Esophagus muscularis mucosa (tissue), 4 donors: ENCODE results near the gene PRKAG2. TPM values are rescaled to one million over a fixed set of nuclear protein-coding genes. Genes with fewer than 3 reads are reported as not detected.

Experiments used
- DNase-seq: peaks from one replicate; pipeline ENCODE4 v3.0.0-alpha.2; 2017; ENCODE audit errors: extremely low spot score
- H3K27ac ChIP-seq, 4 donors: fragments of 200-600 bp; sonication (generic); replicated peaks in 1 of 4; 1 replicate in 3 of 4; 2 replicates in 1 of 4; pipeline ENCODE4 v1.5.1; 2016 to 2019; ENCODE audit warnings: mild to moderate bottlenecking in 1 of 4
- H3K27me3 ChIP-seq, 4 donors: fragments of 200-600 bp; sonication (generic); one replicate each; pipeline versions ENCODE4 v1.5.1 to v1.6.0; 2016 to 2019
- H3K36me3 ChIP-seq, 4 donors: fragments of 200-600 bp; sonication (generic); one replicate each; pipeline ENCODE4 v1.5.1; 2016 to 2019
- H3K4me1 ChIP-seq, 4 donors: fragments of 200-600 bp; sonication (generic); one replicate each; pipeline ENCODE4 v1.5.1; 2016 to 2019
- H3K4me3 ChIP-seq, 4 donors: fragments of 200-600 bp; sonication (generic); 1 replicate in 2 of 4; 2 replicates in 2 of 4; pipeline ENCODE4 v1.5.1; 2016 to 2019; ENCODE audit warnings: mild to moderate bottlenecking in 4 of 4, moderate library complexity in 1 of 4
- H3K9me3 ChIP-seq, 4 donors: fragments of 200-600 bp; sonication (generic); 1 replicate in 3 of 4; 2 replicates in 1 of 4; pipeline ENCODE4 v1.5.1; 2016 to 2019
- CTCF ChIP-seq, 3 experiments: fragments of 200-600 bp in 2 of 3; fragments of 450-650 bp in 1 of 3; sonication (generic) in 2 of 3; IDR thresholded peaks; one replicate each; pipeline ENCODE4 v1.5.1; 2017 to 2019; ENCODE audit warnings: antibody characterized with exemption in 3 of 3, mild to moderate bottlenecking in 2 of 3, moderate library complexity in 1 of 3
- EP300 ChIP-seq: sonication (generic); formaldehyde crosslinking; IDR thresholded peaks from one replicate; pipeline ENCODE4 v1.6.1; 2017; ENCODE audit warnings: antibody characterized with exemption
- POLR2A ChIP-seq: fragments of 450-650 bp; IDR thresholded peaks from one replicate; pipeline ENCODE4 v1.6.1; 2017; ENCODE audit warnings: antibody characterized with exemption, moderate library complexity, mild to moderate bottlenecking, low read depth
- POLR2AphosphoS5 ChIP-seq, 2 donors: sonication (generic); formaldehyde crosslinking; IDR thresholded peaks; one replicate each; pipeline ENCODE4 v1.6.1; 2017; ENCODE audit warnings: antibody characterized with exemption in 2 of 2
- WGBS: methylation state at CpG from one replicate; pipeline ENCODE4 v1.1.5; 2018; 5-methylcytosine and 5-hydroxymethylcytosine counted together
- intact Hi-C: fragments of 100-400 bp; cut with DNase I; formaldehyde crosslinking; loops from one replicate; pipeline ENCODE4 v1.15.1; 2023
- total RNA-seq, 4 donors: library from RNA; depleted of rRNA; stranded (reverse); fragments of >200 nt; gene quantifications; one replicate each; pipeline versions ENCODE4 v1.1.0 to v1.2.1, GENCODE V29; 2016

Gene PRKAG2
- total RNA-seq, 4 donors from 2014 or later: 51.3 to 97.2 (median 77.5) TPM

- Histone ChIP-seq H3K4me3 (no peak overlapping the region), H3K4me1 (peaks cover 0 to 24% (median 8%) of the 10 kb centered on the region in 4 donors), H3K27ac (no peak overlapping the region), H3K27me3 (no peaks in the 10 kb centered on the region), H3K9me3 (no peaks in the 10 kb centered on the region), H3K36me3 (no peaks in the 10 kb centered on the region)
- TF ChIP-seq POLR2A (no peak), EP300 (no peak), CTCF (IDR thresholded peaks at IDR 0.05) (no peak), POLR2AphosphoS5 (IDR thresholded peaks at IDR 0.05) (no peak)
- 74% methylated on average over 3 of the region's 7 CpGs for WGBS
- DNase-seq: no peak
- intact Hi-C loops: no loop called here
Observed at GRCh38 chr7:151838072-151838471, 38.8 kb downstream of the PRKAG2 start.

- 79% methylated on average over 22 of the region's 25 CpGs for WGBS
- H3K4me1 ChIP-seq: peaks cover 0 to 24% (median 8%) of the 10 kb centered on the region in 4 donors
- no peak for DNase-seq
- no peak overlapping the region for H3K27ac ChIP-seq
- no peaks in the 10 kb centered on the region for H3K27me3 ChIP-seq
- no peak for TF ChIP-seq CTCF (IDR thresholded peaks at IDR 0.05)
- TF ChIP-seq POLR2AphosphoS5 (IDR thresholded peaks at IDR 0.05): no peak
- TF ChIP-seq POLR2A: no peak
- no peak for TF ChIP-seq EP300
- H3K4me3 ChIP-seq: no peak overlapping the region
- intact Hi-C loops: no loop called here
- H3K36me3 ChIP-seq: no peaks in the 10 kb centered on the region
- no peaks in the 10 kb centered on the region for H3K9me3 ChIP-seq
Observed at GRCh38 chr7:151837285-151838042, 39.5 kb downstream of the PRKAG2 start.

- intact Hi-C loops: no loop called here
Observed at GRCh38 chr7:151836927-151837205, 40.0 kb downstream of the PRKAG2 start.

GRCh38 chr7:151836191-151836926, 40.6 kb downstream of the PRKAG2 start:
- Histone ChIP-seq H3K27ac (no peak overlapping the region), H3K4me1 (peaks cover 0 to 24% (median 8%) of the 10 kb centered on the region in 4 donors), H3K9me3 (no peaks in the 10 kb centered on the region), H3K4me3 (no peak overlapping the region), H3K36me3 (no peaks in the 10 kb centered on the region), H3K27me3 (no peaks in the 10 kb centered on the region)
- WGBS: 85% methylated on average over 15 of the region's 16 CpGs
- TF ChIP-seq CTCF (IDR thresholded peaks at IDR 0.05) (no peak), EP300 (no peak), POLR2A (no peak), POLR2AphosphoS5 (IDR thresholded peaks at IDR 0.05) (no peak)
- intact Hi-C loops: no loop called here
- DNase-seq: no peak

More at GRCh38 chr7:151836927-151837205, 40.0 kb downstream of the PRKAG2 start:
- Histone ChIP-seq H3K27ac (no peak overlapping the region), H3K36me3 (no peaks in the 10 kb centered on the region), H3K4me1 (peaks cover 0 to 24% (median 8%) of the 10 kb centered on the region in 4 donors), H3K4me3 (no peak overlapping the region), H3K9me3 (no peaks in the 10 kb centered on the region), H3K27me3 (no peaks in the 10 kb centered on the region)
- no peak for DNase-seq
- TF ChIP-seq POLR2A: no peak
- TF ChIP-seq CTCF (IDR thresholded peaks at IDR 0.05): no peak
- TF ChIP-seq EP300: no peak
- TF ChIP-seq POLR2AphosphoS5 (IDR thresholded peaks at IDR 0.05): no peak
- WGBS: 88% methylated on average over 12 of the region's 12 CpGs
